Hepatocyte (in vitro differentiated cells): Measurements from ENCODE around the gene IFI27L1.

Experiments
- EZH2 ChIP-seq: fragments of 200-600 bp; sonication (generic); IDR thresholded peaks from 2 replicates; pipeline ENCODE4 v1.6.1; 2016; ENCODE audit warnings: antibody characterized with exemption, mild to moderate bottlenecking, borderline replicate concordance
- TF ChIP-seq, protein P1 (sequence below): fragments of 200-600 bp; sonication (generic); IDR thresholded peaks from 2 replicates; pipeline ENCODE4 v1.5.1; 2016; ENCODE audit warnings: antibody characterized with exemption, mild to moderate bottlenecking; ENCODE audit not compliant: poor library complexity

DNA sequence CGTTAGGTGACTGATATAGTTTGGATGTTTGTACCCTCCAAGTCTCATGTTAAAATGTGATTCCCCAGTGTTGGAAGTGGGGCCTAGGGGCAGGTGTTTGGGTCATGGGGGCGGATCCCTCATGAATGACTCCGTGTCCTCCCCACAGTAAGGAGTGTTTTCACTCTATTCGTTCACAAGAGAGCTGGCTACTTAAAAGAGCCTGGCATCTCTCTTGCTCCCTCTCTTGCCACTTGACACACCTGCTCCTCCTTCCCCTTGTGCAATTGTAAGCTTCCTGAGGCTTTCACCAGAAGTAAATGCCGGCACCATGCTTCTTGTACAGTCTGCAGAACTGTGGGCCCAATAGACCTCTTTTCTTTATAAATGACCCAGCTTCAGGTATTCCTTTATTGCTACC lies 45.7 kb downstream of the IFI27L1 start:
- TF ChIP-seq, protein P1, sequence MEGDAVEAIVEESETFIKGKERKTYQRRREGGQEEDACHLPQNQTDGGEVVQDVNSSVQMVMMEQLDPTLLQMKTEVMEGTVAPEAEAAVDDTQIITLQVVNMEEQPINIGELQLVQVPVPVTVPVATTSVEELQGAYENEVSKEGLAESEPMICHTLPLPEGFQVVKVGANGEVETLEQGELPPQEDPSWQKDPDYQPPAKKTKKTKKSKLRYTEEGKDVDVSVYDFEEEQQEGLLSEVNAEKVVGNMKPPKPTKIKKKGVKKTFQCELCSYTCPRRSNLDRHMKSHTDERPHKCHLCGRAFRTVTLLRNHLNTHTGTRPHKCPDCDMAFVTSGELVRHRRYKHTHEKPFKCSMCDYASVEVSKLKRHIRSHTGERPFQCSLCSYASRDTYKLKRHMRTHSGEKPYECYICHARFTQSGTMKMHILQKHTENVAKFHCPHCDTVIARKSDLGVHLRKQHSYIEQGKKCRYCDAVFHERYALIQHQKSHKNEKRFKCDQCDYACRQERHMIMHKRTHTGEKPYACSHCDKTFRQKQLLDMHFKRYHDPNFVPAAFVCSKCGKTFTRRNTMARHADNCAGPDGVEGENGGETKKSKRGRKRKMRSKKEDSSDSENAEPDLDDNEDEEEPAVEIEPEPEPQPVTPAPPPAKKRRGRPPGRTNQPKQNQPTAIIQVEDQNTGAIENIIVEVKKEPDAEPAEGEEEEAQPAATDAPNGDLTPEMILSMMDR: no peak
- TF ChIP-seq EZH2: no peak
